GM21367 (cell line): ENCODE measurements around the gene KIFC1.
"Not testable (repeated sequence)": the region's sequence is repeated elsewhere in the genome, so short reads cannot be mapped to it uniquely, and the experiment has no call there.

Source experiments
- ATAC-seq: cut with Tn5 transposase; IDR thresholded peaks from one replicate; pipeline ENCODE4 v1.9.1; 2021; ENCODE audit not compliant: unreplicated experiment

The KIFC1 gene, protein sequence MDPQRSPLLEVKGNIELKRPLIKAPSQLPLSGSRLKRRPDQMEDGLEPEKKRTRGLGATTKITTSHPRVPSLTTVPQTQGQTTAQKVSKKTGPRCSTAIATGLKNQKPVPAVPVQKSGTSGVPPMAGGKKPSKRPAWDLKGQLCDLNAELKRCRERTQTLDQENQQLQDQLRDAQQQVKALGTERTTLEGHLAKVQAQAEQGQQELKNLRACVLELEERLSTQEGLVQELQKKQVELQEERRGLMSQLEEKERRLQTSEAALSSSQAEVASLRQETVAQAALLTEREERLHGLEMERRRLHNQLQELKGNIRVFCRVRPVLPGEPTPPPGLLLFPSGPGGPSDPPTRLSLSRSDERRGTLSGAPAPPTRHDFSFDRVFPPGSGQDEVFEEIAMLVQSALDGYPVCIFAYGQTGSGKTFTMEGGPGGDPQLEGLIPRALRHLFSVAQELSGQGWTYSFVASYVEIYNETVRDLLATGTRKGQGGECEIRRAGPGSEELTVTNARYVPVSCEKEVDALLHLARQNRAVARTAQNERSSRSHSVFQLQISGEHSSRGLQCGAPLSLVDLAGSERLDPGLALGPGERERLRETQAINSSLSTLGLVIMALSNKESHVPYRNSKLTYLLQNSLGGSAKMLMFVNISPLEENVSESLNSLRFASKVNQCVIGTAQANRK

DNA sequence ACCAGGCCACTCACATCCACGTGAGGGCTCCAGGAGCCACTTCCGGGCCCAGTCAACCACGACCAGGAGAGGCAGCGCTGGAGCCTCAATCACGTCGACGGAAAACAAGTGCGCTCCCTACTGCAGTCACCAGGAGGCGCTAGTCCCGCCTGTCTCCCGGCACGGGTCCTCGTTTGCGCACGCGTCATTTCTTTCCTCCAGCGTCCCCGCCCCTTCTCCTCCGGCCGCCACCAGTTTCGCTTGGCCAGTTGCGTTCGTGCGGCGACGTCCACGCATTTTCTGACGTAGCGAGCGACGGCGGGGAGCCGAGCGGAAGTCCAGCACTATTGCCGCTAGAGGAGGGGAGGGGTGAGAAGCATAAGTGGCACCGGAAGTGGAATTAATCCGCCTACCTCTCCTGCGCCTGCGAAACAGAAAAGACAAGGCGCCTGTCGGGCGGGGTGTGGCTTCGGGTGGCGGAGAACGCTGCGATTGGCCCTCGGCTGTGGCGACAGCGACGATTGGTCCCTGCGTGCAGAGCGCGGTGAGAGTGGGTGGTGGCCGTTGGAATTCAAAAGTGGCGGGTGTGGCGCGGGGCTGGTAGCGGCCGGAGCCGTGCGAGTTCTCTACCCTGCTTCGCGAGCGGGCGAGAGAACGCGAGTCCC, at the start of gene KIFC1:
TSS of gene KIFC1 (plus strand) at position 546 of the 644 bp plus-strand sequence. CDS start 163 bp downstream, outside the sequence.
- peak; percentile 78 for ATAC-seq

DNA sequence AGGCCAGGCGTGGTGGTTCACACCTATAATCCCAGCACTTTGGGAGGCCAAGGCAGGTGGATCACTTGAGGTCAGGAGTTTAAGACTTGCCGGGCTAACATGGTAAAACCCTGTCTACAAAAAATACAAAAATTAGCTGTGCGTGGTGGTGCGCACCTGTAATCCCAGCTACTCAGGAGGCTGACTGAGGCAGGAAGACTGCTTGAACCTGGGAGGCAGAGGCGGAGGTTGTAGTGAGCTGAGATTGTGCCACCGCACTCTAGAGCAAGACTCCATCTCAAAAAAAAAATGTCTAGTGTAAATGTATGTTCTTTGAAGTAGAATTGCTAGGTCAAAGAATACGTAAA, 48.0 kb upstream of the KIFC1 start:
- not testable (repeated sequence) for ATAC-seq

DNA sequence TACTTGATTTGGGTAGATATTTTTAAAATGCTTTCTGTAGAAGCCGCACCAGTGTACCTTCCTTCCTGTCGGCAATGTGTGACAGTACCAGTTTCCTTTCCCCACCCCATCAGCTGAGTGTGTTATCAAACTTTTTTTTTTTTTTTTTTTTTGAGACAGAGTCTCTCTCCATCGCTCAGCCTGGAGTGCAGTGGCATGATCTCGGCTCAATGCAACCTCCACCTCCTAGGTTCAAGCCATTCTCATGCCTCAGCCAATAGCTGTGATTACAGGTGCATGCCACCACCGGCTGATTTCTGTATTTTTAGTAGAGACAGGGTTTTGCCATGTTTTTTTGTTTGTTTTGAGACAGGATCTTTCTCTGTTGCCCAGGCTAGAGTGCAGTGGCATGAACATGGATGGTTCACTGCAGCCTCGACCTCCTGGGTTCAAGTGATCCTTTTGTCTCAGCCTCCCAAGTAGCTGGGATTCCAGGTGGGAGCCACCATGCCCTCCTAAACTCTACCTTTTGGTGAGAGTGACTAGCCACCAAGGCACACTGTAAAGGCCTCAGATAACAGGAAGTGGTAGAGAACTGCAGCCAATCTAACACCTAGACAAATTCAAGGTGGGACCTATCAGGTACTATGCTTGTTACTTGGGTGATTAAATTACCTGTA, 47.5 kb upstream of the KIFC1 start:
- peak; percentile 49 for ATAC-seq

DNA sequence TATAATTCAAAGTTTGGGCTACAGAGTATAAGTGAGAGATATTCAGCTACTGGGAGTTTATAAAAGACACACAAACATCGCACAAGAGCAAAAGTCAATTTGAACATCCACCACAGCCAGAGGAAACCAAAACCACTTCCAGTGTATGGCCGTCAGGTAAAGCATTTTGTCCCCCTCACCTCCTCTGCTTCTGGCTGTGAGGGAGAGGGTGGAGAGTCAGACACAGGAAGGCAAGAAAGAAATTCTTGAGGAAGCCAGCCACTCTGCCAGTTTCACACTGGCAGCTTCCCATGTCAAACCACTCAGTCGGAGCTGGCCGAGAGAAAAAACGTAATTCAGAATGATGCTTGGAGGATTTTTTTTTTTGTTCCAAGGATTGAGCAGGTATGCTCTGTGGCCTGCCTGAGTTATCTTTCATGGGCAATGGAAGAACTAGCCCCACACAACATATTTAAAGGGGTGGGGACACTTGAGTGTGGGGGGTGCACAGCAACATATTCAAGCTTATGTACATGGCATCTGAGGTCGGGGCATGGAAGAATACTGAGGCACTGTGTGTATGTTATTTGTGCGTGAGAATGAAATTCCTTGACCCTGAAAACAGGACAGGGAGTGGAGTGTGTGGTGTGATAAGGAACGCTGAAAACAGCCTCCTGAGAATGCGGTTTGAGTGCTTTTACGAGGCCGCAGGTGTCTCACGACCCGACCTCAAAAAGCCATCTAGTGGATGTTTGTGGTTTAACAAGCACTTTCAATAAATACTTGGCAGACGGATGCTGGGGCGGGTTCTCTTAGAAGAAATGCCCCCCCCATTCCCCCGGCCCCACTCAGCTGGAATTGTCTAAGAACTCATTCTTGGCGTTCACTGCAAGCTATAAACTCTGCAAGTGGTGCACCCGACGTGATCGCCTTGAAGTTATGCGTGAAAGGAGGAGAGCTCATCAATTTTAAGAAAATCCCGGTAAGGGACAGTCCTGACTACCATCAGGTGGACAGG, 46.6 kb upstream of the KIFC1 start:
- no peak for ATAC-seq

DNA sequence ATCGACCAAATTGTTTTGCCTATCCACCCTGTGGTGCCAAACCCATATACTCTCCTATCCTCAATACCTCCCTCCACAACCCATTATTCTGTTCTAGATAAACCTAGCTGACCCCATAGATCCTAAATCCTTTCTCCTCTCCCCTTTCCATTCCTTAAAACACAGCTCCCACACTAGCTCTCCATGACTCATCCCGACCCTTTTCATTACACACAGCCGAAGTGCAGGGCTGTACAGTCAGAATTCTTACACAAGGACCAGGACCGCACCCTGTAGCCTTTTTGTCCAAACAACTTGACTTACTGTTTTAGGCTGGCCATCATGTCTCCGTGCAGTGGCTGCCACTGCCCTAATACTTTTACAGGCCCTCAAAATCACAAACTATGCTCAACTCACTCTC, 44.7 kb upstream of the KIFC1 start:
- not testable (repeated sequence) for ATAC-seq

DNA sequence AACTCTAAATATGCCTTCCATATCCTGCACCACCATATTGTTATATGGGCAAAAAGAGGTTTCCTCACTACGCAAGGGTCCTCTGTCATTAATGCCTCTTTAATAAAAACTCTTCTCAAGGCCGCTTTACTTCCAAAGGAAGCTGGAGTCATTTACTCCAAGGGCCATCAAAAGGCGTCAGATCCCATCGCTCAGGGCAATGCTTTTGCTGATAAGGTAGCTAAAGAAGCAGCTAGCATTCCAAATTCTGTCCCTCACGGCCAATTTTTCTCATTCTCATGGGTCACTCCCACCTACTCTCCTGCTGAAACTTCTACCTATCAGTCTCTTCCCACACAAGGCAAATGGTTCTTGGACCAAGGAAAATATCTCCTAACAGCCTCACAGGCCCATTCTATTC, 43.8 kb upstream of the KIFC1 start:
- no peak for ATAC-seq

DNA sequence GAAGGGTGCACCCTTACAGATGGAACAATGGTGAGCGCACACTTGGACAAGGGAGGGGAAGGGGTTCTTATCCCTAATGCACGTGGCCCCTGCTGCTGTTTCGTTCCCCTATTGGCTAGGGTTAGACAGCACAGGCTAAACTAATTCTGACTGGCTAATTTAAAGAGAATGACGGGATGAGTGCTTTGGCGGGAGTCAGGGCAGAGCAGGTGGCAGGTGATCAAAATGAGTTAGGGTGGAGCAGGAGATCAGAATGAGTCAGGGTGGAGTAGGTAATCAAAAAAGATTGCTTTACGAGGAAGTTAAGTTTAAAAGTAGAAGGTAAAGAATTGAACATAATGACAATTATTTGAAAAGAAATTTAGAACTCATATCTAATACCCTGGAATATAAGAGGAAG, 35.8 kb upstream of the KIFC1 start:
- not testable (repeated sequence) for ATAC-seq

DNA sequence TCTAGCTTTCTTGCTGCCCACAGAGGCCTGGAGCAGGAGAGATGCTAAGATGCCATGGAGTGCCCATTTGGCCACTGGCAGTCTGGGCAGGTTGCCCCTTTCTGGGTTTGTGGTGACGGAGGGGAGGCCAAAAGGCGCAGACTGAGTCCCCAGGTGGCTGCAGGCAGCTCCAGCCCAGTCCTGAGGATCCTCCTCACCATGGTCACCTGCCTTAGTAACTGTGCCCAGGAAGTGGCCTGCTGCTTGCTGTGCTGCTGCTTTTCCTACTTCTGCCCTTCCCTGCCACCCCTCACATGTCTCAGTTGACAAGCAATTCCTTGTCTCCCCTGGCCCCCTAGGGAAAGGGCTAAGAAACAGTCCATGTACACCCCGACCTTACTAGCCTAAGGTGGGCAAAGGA, 35.3 kb upstream of the KIFC1 start:
- ATAC-seq = no peak

DNA sequence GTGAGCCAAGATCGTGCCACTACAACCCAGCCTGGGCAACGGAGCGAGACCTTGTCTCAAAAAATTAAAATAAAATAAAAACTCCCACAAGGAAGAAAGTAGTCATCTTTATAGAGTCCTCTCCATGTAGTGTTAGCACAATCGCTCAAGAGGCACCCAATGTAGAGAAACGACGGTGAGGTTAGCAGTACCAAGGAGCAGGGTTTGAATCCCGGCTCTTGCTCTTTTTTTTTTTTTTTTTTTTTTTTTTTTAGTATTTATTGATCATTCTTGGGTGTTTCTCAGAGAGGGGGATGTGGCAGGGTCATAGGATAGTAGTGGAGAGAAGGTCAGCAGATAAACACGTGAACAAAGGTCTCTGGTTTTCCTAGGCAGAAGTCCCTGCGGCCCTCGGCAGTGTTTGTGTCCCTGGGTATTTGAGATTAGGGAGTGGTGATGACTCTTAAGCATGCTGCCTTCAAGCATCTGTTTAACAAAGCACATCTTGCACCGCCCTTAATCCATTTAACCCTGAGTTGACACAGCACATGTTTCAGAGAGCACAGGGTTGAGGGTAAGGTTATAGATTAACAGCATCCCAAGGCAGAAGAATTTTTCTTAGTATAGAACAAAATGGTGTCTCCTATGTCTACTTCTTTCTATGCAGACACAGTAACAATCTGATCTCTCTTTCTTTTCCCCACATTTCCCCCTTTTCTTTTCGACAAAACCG, 34.3 kb upstream of the KIFC1 start:
- ATAC-seq = not testable (repeated sequence)

DNA sequence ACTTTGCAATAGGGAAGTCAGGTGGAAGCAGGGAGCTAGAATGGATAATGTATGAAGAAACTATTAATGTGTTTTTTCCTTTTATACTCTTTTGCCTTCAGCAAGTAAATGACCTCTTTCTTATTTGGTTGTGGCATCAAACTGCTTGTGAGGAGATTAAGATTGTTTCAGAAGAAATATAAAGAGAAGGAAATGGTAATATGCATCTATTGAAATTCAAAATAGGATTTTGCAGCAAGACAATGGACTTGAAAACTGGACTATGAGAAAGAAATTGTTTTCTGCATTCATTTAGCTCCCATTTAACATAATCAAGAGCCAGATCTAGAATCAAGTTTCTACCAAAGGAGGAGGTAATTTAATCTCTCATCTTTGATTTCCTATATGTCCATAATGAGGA, 32.3 kb upstream of the KIFC1 start:
- no peak for ATAC-seq

DNA sequence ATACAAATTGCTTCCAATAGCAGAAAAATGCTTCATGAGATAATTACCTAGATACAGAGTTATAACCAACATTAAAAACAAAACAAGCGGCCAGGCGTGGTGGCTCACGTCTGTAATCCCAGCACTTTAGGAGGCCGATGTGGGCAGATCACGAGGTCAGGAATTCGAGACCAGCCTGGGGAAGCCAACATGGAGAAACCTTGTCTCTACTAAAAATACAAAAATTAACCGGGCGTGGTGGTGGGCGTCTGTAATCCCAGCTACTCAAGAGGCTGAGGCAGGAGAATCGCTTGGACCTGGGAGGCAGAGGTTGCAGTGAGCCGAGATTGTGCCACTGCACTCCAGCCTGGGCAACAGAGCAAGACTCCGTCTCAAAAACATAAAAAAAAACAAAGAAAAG, 28.1 kb upstream of the KIFC1 start:
- not testable (repeated sequence) for ATAC-seq

DNA sequence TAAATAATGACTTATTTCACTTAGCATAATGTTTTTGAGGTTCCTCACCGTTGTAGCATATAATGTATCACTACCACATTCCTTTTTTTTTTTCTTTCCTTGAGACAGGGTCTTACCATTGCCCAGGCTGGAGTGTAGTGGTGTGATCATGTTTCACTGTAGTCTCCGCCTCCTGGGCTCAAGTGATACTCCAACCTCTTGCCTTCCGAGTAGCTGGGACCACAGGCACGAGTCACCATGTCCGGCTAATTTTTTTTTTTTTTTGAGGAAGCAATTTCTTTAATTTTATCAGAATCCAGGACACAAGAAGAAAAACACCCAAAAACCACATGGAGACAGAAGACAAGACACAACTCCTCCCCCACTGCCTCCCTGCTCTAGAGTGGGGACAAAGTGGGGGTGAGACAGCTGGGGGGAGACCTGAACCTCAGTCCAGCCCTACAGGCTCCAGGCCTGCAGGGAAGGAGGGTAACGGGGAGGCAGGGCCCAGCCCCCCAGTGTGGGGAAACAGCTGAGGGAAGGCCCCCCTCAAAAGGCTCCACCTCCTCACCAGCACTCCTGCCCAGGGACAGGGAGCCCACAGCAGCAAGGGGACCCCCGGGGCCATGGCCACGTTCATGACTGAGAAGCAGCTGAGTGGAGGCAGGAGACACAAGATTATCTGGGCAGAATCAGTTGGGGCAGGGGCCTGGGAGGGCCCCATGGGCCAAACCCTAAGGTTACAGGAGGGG, 27.0 kb upstream of the KIFC1 start:
- not testable (repeated sequence) for ATAC-seq

DNA sequence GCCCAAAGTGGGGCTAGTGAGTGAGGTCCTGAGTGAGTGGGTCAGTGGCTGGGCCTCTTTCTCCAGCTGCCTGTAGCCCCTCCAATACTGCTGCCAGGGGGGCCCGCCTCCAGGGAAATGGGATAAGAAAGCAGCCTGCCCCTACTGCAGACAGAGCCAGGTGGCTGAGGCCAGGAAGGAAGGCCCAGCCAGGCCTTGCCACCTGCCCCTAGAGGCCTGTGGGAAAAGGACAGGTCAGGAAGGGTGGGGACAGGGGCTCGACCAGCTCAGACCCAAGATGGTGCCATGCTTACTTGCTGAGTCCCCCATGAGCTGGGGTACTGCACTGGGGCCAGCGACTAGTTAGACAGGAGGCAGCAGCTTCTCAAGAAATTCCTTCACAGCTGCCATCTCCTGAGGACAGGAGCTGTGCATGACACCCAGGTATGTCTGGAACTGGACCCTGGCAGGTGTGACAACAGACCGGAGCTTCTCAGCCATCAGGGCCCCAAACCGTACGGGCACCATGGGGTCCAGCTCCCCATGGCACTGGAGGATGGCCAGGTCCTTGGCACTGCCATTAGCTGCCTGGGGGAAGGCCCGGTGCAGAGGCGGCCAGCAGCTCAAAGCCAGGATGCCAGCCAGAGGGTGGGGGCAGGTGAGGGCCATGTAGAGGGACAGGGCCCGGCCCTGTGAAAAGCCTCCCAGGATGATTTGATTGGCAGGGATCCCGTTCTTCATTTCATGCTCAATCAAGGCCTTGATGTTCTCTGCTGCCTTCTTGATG, 26.2 kb upstream of the KIFC1 start:
- not testable (repeated sequence) for ATAC-seq

DNA sequence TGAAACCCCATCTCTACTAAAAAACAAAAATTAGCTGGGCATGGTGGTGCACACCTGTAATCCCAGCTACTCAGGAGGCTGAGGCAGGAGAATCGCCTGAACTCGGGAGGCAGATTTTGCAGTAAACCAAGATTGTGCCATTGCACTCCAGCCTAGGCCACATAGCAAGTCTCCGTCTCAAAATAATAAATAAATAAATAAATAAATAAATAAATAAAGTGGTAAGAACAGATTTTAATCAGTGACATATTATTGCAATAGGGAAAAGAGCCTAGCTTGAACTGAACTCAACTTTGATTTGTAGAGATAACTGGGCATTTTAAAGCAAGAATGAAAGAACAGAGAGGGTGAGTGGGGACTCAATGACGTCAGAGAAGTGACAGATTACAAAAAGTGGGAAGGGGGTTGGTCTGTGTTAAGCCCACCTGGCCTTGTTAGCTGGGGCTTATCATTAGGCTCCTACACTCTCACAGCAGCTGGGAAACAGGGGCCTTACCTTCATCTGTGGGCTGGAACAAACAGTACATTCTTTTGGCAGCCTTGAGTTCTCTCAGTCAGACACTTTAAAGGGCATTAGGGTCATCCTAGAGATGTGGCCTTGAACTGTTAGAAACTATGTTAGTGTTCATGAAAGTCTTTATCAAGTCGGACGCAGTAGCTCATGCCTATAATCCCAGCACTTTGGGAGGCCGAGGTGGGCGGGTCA, 24.5 kb upstream of the KIFC1 start:
- no peak for ATAC-seq

DNA sequence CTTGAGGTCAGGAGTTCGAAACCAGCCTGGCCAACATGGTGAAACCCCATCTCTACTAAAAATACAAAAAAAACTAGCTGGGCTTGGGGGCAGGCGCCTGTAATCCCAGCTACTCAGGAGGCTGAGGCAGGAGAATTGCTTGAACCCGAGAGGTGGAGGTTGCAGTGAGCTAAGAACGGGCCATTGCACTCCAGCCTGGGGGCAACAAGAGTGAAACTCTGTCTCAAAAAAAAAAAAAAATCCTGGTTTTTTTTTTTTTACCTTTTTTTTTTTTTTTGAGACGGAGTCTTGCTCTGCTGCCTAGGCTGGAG, 24.0 kb upstream of the KIFC1 start:
- not testable (repeated sequence) for ATAC-seq

DNA sequence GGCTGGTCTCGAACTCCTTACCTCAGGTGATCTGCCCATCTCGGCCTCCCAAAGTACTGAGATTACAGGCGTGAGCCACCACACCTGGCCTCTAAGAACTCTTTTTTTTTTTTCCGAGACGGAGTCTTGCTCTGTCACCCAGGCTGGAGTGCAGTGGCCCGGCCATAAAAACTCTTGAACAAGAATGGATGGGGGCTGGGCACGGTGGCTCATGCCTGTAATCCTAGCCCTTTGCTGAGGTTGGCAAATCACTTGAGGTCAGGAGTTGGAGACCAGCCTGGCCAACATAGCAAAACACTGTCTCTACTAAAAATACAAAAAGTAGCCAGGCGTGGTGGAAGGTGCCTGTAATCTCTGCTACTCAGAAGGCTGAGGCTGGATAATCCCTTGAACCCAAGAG, 19.7 kb upstream of the KIFC1 start:
- not testable (repeated sequence) for ATAC-seq

DNA sequence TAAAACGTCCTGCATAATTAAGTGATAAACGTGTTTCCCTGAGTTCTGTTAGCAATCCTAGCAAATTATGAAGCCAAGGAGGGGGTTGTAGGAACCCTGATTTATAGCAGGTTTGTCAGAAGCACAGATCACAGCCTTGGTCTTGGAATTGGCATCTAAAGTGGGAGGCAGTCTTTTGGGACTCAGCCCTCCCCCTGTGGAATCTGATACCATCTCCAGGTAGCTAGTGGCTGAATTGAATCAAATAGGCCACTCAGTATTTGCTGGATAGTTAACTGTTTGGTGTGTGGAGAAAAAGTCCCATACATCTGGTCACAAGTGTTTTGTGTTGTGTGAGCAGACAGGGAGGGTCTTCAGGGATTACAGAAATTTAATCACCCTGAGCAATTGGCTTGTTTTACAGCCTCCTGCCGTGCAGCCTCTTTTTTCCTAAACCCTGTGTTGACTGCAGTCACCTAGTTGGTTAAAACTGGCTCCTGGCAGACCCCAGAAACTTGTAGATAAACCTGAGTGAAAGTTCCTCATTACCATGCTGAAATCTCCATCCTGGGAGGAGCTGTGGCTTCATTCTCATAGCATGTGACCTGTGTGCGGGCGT, 19.0 kb upstream of the KIFC1 start:
- ATAC-seq = no peak
